SK-N-SH (cell line): ENCODE data around the gene NLGN3. TPM values are rescaled to one million over a fixed set of nuclear protein-coding genes. Genes with fewer than 3 reads are reported as not detected.

Source experiments
- CTCF ChIA-PET: fragments of 300-600, 350-600 bp; formaldehyde crosslinking; extraction: SDS; loops from one replicate; lab custom pipeline; 2021; lab: Yijun Ruan, JAX
- POLR2A ChIA-PET: fragments of 350-600 bp; sonication (Branson Sonifier 250); formaldehyde crosslinking; extraction: SDS; loops from one replicate; lab custom pipeline; 2020; ENCODE audit warnings: antibody characterized with exemption, inconsistent platforms; lab: Yijun Ruan, JAX
- DNase-seq: peaks from one replicate; pipeline ENCODE4 v3.0.0; 2012
- H2AFZ ChIP-seq: fragments of 200-600 bp; sonication (generic); 2 replicates; pipeline ENCODE4 v1.8.1; 2016; ENCODE audit warnings: antibody characterized with exemption, mild to moderate bottlenecking, low read depth
- H3F3A ChIP-seq: fragments of 200-600 bp; sonication (generic); replicated peaks from 2 replicates; pipeline ENCODE3; 2016; ENCODE audit warnings: antibody characterized with exemption, mild to moderate bottlenecking; ENCODE audit not compliant: insufficient read depth
- H3K27ac ChIP-seq, 2 experiments: fragments of 200-500 bp in 1 of 2; fragments of 200-600 bp in 1 of 2; sonication (Bioruptor generic) in 1 of 2; sonication (generic), shearing (Covaris generic) in 1 of 2; 2 replicates each; pipeline versions ENCODE4 v1.5.1 to v1.6.1; 2014 to 2016; ENCODE audit warnings: low read depth in 2 of 2, inconsistent platforms in 1 of 2, low read length in 1 of 2, mild to moderate bottlenecking in 1 of 2, mixed read lengths in 1 of 2
- H3K27me3 ChIP-seq: fragments of 200-600 bp; sonication (generic), shearing (Covaris generic); 2 replicates; pipeline ENCODE4 v1.6.1; 2016; ENCODE audit warnings: mixed run types; ENCODE audit not compliant: insufficient read depth
- H3K36me3 ChIP-seq, 2 experiments: fragments of 200-500 bp in 1 of 2; fragments of 200-600 bp in 1 of 2; sonication (Bioruptor generic) in 1 of 2; sonication (generic) in 1 of 2; replicated peaks in 1 of 2; 2 replicates each; pipeline versions ENCODE3 to v1.5.1; 2014 to 2016; ENCODE audit warnings: low read length in 1 of 2, mild to moderate bottlenecking in 1 of 2; ENCODE audit not compliant: insufficient read depth in 2 of 2, control insufficient read depth in 1 of 2
- H3K4me1 ChIP-seq, 2 experiments: fragments of 200-500 bp in 1 of 2; fragments of 200-600 bp in 1 of 2; sonication (Bioruptor generic) in 1 of 2; sonication (generic), shearing (Covaris generic) in 1 of 2; 2 replicates each; pipeline versions ENCODE4 v1.5.1 to v1.6.1; 2014 to 2016; ENCODE audit warnings: low read depth in 1 of 2, low read length in 1 of 2, mixed run types in 1 of 2; ENCODE audit not compliant: insufficient read depth in 2 of 2, control insufficient read depth in 1 of 2
- H3K4me2 ChIP-seq: fragments of 200-600 bp; sonication (generic), shearing (Covaris generic); 2 replicates; pipeline ENCODE4 v1.6.1; 2017; ENCODE audit warnings: mixed run types
- H3K4me3 ChIP-seq, 2 experiments: fragments of 200-500 bp in 1 of 2; fragments of 200-600 bp in 1 of 2; sonication (Bioruptor generic) in 1 of 2; sonication (generic), shearing (Covaris generic) in 1 of 2; 2 replicates each; pipeline versions ENCODE4 v1.5.1 to v1.8.1; 2014 to 2016; ENCODE audit warnings: low read depth in 2 of 2, inconsistent platforms in 1 of 2, low read length in 1 of 2, mild to moderate bottlenecking in 1 of 2, mixed read lengths in 1 of 2, moderate library complexity in 1 of 2
- H3K79me2 ChIP-seq: fragments of 200-600 bp; sonication (generic); 2 replicates; pipeline ENCODE4 v1.8.1; 2017; ENCODE audit warnings: mild to moderate bottlenecking; ENCODE audit not compliant: insufficient read depth
- H3K9ac ChIP-seq: fragments of 200-600 bp; sonication (generic); 2 replicates; pipeline ENCODE4 v1.6.1; 2017; ENCODE audit warnings: mixed run types
- H3K9me2 ChIP-seq: fragments of 200-600 bp; sonication (generic); 2 replicates; pipeline ENCODE4 v1.6.1; 2017; ENCODE audit warnings: mixed run types
- H3K9me3 ChIP-seq: fragments of 200-600 bp; sonication (generic); 2 replicates; pipeline ENCODE4 v1.6.1; 2017; ENCODE audit warnings: mixed run types, mild to moderate bottlenecking, moderate library complexity
- H4K20me1 ChIP-seq: fragments of 200-600 bp; sonication (generic); 2 replicates; pipeline ENCODE4 v1.6.1; 2017; ENCODE audit warnings: mild to moderate bottlenecking, mixed run types; ENCODE audit not compliant: insufficient read depth
- CHD2 ChIP-seq: fragments of 150-350 bp; IDR thresholded peaks from 2 replicates; pipeline ENCODE4 v1.6.1; 2018; ENCODE audit warnings: low read length; ENCODE audit not compliant: partially characterized antibody
- CTCF ChIP-seq: fragments of 200-600 bp; sonication (generic); IDR thresholded peaks from 2 replicates; pipeline ENCODE4 v1.6.1; 2017; ENCODE audit warnings: antibody characterized with exemption, mild to moderate bottlenecking, moderate library complexity
- EP300 ChIP-seq, 2 experiments: IDR thresholded peaks; 2 replicates each; pipeline versions ENCODE4 v1.4.0 to v1.6.1; 2012; ENCODE audit warnings: borderline replicate concordance in 1 of 2, low read depth in 1 of 2, low read length in 1 of 2
- EZH2phosphoT487 ChIP-seq: fragments of 200-600 bp; sonication (generic); IDR thresholded peaks from 2 replicates; pipeline ENCODE4 v1.6.1; 2017; ENCODE audit warnings: low read depth, mixed run types, mild to moderate bottlenecking, antibody characterized with exemption, moderate library complexity, borderline replicate concordance
- FOSL2 ChIP-seq: IDR thresholded peaks from 2 replicates; pipeline ENCODE4 v1.4.0; 2012; ENCODE audit warnings: low read depth, mild to moderate bottlenecking, moderate library complexity, borderline replicate concordance
- FOXJ3 ChIP-seq: sonication (generic); formaldehyde crosslinking; IDR thresholded peaks from 2 replicates; pipeline ENCODE4 v1.5.1; 2020; ENCODE audit warnings: mild to moderate bottlenecking, missing genetic modification reagents
- MEF2A ChIP-seq: IDR thresholded peaks from 2 replicates; pipeline ENCODE4 v1.4.0; 2012; ENCODE audit warnings: low read depth, borderline replicate concordance
- MXI1 ChIP-seq: IDR thresholded peaks from 2 replicates; pipeline ENCODE4 v1.6.1; 2012; ENCODE audit warnings: mild to moderate bottlenecking, low read depth, low read length, improper control_type of control experiment
- NRF1 ChIP-seq: IDR thresholded peaks from 2 replicates; pipeline ENCODE4 v1.6.1; 2012; ENCODE audit warnings: low read depth, mild to moderate bottlenecking, low read length
- POLR2AphosphoS5 ChIP-seq: IDR thresholded peaks from 2 replicates; pipeline ENCODE4 v1.6.1; 2012; ENCODE audit warnings: low read depth, low read length
- RCOR1 ChIP-seq: fragments of 150-350 bp; IDR thresholded peaks from 2 replicates; pipeline ENCODE4 v1.6.1; 2017; ENCODE audit warnings: antibody characterized with exemption, low read length
- RFX5 ChIP-seq: IDR thresholded peaks from 2 replicates; pipeline ENCODE4 v1.6.1; 2012; ENCODE audit warnings: mild to moderate bottlenecking, improper control_type of control experiment, low read length
- RXRA ChIP-seq: IDR thresholded peaks from 2 replicates; pipeline ENCODE4 v1.4.0; 2012; ENCODE audit warnings: low read depth, mild to moderate bottlenecking, borderline replicate concordance
- SMC3 ChIP-seq: IDR thresholded peaks from 2 replicates; pipeline ENCODE4 v1.6.1; 2012; ENCODE audit warnings: low read depth, low read length, improper control_type of control experiment
- TAF1 ChIP-seq: IDR thresholded peaks from 2 replicates; pipeline ENCODE4 v1.6.1; 2012; ENCODE audit warnings: low read depth, mild to moderate bottlenecking, low read length, moderate library complexity, borderline replicate concordance
- TCF12 ChIP-seq: IDR thresholded peaks from 2 replicates; pipeline ENCODE4 v1.4.0; 2012
- YY1 ChIP-seq: IDR thresholded peaks from 2 replicates; pipeline ENCODE4 v1.4.0; 2012; ENCODE audit warnings: low read depth, mild to moderate bottlenecking
- WGBS: methylation state at CpG from one replicate; pipeline ENCODE4 v1.1.6; 2017; ENCODE audit warnings: low lambda C conversion rate; 5-methylcytosine and 5-hydroxymethylcytosine counted together
- polyA plus RNA-seq, 3 experiments: library from polyadenylated mRNA; depleted of rRNA; stranded (reverse); fragments of >200 nt; gene quantifications; 2 replicates each; pipeline ENCODE4 v1.2.3, GENCODE V29; 2012
- TF ChIP-seq, protein P1 (sequence below): fragments of 150-350 bp; IDR thresholded peaks from 2 replicates; pipeline ENCODE4 v1.6.1; 2017; ENCODE audit warnings: antibody characterized with exemption, low read length, low read depth, borderline replicate concordance
- TF ChIP-seq, protein P2 (sequence below): fragments of 150-350 bp; IDR thresholded peaks from 2 replicates; pipeline ENCODE4 v1.6.1; 2016; ENCODE audit warnings: mild to moderate bottlenecking, low read depth, low read length

Gene NLGN3
- polyA plus RNA-seq, 1 of the 3 experiments (the other 2 are of a cell fraction) = 5.3 TPM

DNA sequence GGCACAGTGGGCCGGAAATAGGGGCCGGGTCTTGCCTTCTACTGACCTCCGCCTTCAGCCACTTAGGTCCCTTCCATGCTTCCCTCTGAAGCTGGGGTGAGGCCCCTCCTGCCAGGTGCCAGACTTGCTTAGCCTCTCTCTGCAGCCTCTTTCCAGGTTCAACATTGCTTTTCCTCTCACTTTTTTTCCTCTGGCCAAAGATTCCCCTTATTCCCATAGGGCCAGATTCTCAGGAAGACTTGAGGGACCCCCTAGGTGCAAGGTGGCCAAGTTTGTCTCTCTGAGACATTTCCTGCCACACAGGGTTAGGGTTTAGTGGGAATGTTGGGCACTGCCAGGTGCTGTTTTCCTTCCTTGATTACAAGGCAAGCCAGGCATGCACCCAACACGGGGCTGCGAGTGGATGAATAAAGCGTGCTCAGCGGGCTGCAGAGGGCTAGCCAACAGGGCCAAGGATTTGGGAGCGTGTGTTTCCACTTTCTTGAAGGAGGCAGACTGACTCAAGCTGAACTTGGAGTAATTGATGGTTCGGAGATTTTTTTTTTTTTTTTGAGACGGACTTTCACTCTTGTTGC is 70.8 kb downstream of the NLGN3 start:
- Histone ChIP-seq H3K79me2 (no peaks in the 10 kb centered on the region), H3K36me3 (no peaks in the 10 kb centered on the region), H3K9ac (no peak overlapping the region), H4K20me1 (no peaks in the 10 kb centered on the region), H3K4me2 (no peak overlapping the region), H3K9me2 (no peaks in the 10 kb centered on the region), H3K4me1 (no peaks in the 10 kb centered on the region), H3K9me3 (no peaks in the 10 kb centered on the region), H3K27me3 (peaks cover 60% of the 10 kb centered on the region), H2AFZ (no peak overlapping the region), H3K27ac (no peak overlapping the region), H3K4me3 (no peak overlapping the region), H3F3A (peaks cover 3% of the 10 kb centered on the region)
- TF ChIP-seq TCF12 (no peak), MXI1 (no peak), FOSL2 (no peak), MEF2A (no peak), RCOR1 (no peak)
- ChIA-PET CTCF (interaction anchor here (1.1 kb wide), 1 partner anchor 37 kb away, joined by 3 read pairs; no protein-coding TSS in a partner anchor), POLR2A (no interaction called here)
- DNase-seq = no peak
- 43% methylated on average over 8 of the region's 10 CpGs for WGBS

- no peak overlapping the region for H3K4me3 ChIP-seq
- TF ChIP-seq NRF1 (no peak), SMC3 (no peak), YY1 (no peak), RXRA (no peak), RCOR1 (no peak), POLR2AphosphoS5 (no peak), CTCF (no peak), EP300 (IDR thresholded peaks at IDR 0.05; ENCODE audit: borderline replicate concordance in 1 of 2, low read depth in 1 of 2, low read length in 1 of 2) (no peak), CHD2 (no peak), MEF2A (no peak), TAF1 (no peak), EZH2phosphoT487 (no peak), FOXJ3 (CRISPR knock-in tag) (no peak), RFX5 (no peak)
- TF ChIP-seq, protein P1, sequence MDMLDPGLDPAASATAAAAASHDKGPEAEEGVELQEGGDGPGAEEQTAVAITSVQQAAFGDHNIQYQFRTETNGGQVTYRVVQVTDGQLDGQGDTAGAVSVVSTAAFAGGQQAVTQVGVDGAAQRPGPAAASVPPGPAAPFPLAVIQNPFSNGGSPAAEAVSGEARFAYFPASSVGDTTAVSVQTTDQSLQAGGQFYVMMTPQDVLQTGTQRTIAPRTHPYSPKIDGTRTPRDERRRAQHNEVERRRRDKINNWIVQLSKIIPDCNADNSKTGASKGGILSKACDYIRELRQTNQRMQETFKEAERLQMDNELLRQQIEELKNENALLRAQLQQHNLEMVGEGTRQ = no peak
- TF ChIP-seq, protein P2, sequence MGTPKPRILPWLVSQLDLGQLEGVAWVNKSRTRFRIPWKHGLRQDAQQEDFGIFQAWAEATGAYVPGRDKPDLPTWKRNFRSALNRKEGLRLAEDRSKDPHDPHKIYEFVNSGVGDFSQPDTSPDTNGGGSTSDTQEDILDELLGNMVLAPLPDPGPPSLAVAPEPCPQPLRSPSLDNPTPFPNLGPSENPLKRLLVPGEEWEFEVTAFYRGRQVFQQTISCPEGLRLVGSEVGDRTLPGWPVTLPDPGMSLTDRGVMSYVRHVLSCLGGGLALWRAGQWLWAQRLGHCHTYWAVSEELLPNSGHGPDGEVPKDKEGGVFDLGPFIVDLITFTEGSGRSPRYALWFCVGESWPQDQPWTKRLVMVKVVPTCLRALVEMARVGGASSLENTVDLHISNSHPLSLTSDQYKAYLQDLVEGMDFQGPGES = no peak
- H4K20me1 ChIP-seq = no peaks in the 10 kb centered on the region
- no peak overlapping the region for H2AFZ ChIP-seq
- ChIA-PET CTCF (interaction anchor here (1.1 kb wide), 1 partner anchor 38 kb away, joined by 3 read pairs; no protein-coding TSS in a partner anchor), POLR2A (no interaction called here)
- no peaks in the 10 kb centered on the region for H3F3A ChIP-seq
- H3K79me2 ChIP-seq = no peaks in the 10 kb centered on the region
- no peaks in the 10 kb centered on the region for H3K4me1 ChIP-seq
- DNase-seq = no peak
- no peaks in the 10 kb centered on the region for H3K9me3 ChIP-seq
- no peaks in the 10 kb centered on the region for H3K36me3 ChIP-seq
- no peak overlapping the region for H3K4me2 ChIP-seq
- H3K27ac ChIP-seq = no peak overlapping the region
- H3K27me3 ChIP-seq = peaks cover 60% of the 10 kb centered on the region
- H3K9ac ChIP-seq = no peak overlapping the region
- WGBS = 44% methylated on average over 6 of the region's 6 CpGs
- H3K9me2 ChIP-seq = no peaks in the 10 kb centered on the region
Measured at GRCh38 chrX:71216485-71216884, 71.8 kb downstream of the NLGN3 start.
